GM13976 (cell line): ENCODE data around the gene RGS1.

Source experiments
- DNase-seq: peaks from one replicate; pipeline ENCODE4 v3.0.0; 2012; ENCODE audit warnings: low spot score
- CTCF ChIP-seq: IDR thresholded peaks from 2 replicates; pipeline ENCODE4 v1.5.1; 2012; ENCODE audit warnings: borderline replicate concordance, mild to moderate bottlenecking; ENCODE audit not compliant: insufficient read depth; ENCODE audit errors: extremely low read depth, missing control alignments, control extremely low read depth
- in situ Hi-C: fragments of 300-500 bp; cut with MboI; formaldehyde crosslinking; loops from one replicate; pipeline ENCODE4 v1.12.0; 2022; ENCODE audit warnings: low sequenced_read_pairs, mixed read lengths, inconsistent platforms; ENCODE audit not compliant: unreplicated experiment

RGS1 gene

GRCh38 chr1:192581131-192581927 lies 5.8 kb downstream of the RGS1 start:
- TF ChIP-seq CTCF: no peak
- in situ Hi-C loops: no loop called here
- DNase-seq: no peak

GRCh38 chr1:192584866-192585265 lies 9.3 kb downstream of the RGS1 start:
- in situ Hi-C loops: no loop called here

GRCh38 chr1:192587386-192588266 lies 12.1 kb downstream of the RGS1 start:
- no peak for TF ChIP-seq CTCF
- no peak for DNase-seq
- in situ Hi-C loops: no loop called here

More at GRCh38 chr1:192584866-192585265, 9.3 kb downstream of the RGS1 start:
- no peak for TF ChIP-seq CTCF
- DNase-seq: no peak

- no peak for DNase-seq
- in situ Hi-C loops: no loop called here
- TF ChIP-seq CTCF: no peak
Measured at GRCh38 chr1:192588546-192588945, 13.0 kb downstream of the RGS1 start.

- no peak for DNase-seq
- in situ Hi-C loops: no loop called here
- no peak for TF ChIP-seq CTCF
Measured at GRCh38 chr1:192589813-192590212, 14.2 kb downstream of the RGS1 start.

GRCh38 chr1:192592517-192592916 lies 16.9 kb downstream of the RGS1 start:
- in situ Hi-C loops: no loop called here
- TF ChIP-seq CTCF: no peak
- DNase-seq: no peak
